GM06990 (cell line): ENCODE measurements around the gene SLC4A8.

Experiments
- DNase-seq: peaks from one replicate; pipeline ENCODE4 v3.0.0-alpha.2; 2011; ENCODE audit not compliant: insufficient read length; ENCODE audit errors: extremely low read depth
- H3K27me3 ChIP-seq: replicated peaks from 2 replicates; pipeline ENCODE4 v1.6.0; 2011; ENCODE audit warnings: low read length; ENCODE audit not compliant: control insufficient read depth, insufficient read depth
- H3K36me3 ChIP-seq: 2 replicates; pipeline ENCODE4 v1.5.1; 2011; ENCODE audit warnings: low read length; ENCODE audit not compliant: control insufficient read depth, insufficient read depth
- H3K4me3 ChIP-seq: replicated peaks from 2 replicates; pipeline ENCODE4 v1.5.1; 2011; ENCODE audit warnings: low read depth, mild to moderate bottlenecking, control low read depth, low read length
- TF ChIP-seq, protein P1 (sequence below): IDR thresholded peaks from 2 replicates; pipeline ENCODE4 v1.5.1; 2011; ENCODE audit warnings: low read length, control low read depth, mild to moderate bottlenecking, inconsistent platforms; ENCODE audit not compliant: insufficient read depth, poor library complexity, severe bottlenecking

The SLC4A8 gene

DNA sequence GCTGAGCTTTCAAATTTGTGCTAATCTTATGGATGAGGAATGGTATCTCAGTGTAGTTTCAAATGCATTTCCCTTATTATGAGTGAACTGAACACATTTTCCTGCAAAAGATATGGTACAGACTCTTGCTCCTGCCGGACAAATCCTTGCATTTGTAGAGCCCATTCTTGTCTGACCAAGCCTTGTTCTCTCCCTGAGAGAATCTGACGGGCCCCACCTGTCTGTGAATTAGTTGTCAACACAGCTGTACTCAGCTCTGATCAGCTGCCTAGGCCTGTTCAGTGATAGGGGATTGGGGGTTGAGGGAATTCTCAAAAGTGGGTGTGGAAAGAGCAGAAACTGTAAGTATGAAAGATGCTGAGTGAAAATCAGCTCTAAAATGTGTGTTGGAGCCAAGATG is 123.6 kb downstream of the SLC4A8 start:
- Histone ChIP-seq H3K27me3 (peaks cover 2% of the 10 kb centered on the region), H3K36me3 (no peaks in the 10 kb centered on the region), H3K4me3 (no peak overlapping the region)
- no peak for DNase-seq
- TF ChIP-seq, protein P1, sequence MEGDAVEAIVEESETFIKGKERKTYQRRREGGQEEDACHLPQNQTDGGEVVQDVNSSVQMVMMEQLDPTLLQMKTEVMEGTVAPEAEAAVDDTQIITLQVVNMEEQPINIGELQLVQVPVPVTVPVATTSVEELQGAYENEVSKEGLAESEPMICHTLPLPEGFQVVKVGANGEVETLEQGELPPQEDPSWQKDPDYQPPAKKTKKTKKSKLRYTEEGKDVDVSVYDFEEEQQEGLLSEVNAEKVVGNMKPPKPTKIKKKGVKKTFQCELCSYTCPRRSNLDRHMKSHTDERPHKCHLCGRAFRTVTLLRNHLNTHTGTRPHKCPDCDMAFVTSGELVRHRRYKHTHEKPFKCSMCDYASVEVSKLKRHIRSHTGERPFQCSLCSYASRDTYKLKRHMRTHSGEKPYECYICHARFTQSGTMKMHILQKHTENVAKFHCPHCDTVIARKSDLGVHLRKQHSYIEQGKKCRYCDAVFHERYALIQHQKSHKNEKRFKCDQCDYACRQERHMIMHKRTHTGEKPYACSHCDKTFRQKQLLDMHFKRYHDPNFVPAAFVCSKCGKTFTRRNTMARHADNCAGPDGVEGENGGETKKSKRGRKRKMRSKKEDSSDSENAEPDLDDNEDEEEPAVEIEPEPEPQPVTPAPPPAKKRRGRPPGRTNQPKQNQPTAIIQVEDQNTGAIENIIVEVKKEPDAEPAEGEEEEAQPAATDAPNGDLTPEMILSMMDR, result no peak

DNA sequence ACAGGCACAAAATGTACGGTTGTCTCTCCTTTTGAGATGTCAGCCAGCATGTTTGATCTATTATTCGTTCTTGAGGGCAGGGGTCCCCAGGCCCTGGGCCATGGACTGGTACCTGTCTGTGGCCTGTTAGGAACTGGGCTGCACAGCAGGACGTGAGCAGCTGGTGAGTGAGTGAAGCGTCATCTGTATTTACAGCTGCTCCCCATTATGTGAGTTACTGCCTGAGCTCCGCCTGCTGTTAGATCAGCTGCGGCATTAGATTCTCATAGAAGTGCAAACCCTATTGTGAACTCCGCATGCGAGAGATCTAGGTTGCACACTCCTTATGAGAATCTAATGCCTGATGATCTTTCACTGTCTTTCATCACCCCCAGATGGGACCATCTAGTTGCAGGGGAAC is 125.0 kb downstream of the SLC4A8 start:
- no peaks in the 10 kb centered on the region for H3K36me3 ChIP-seq
- H3K4me3 ChIP-seq, result no peak overlapping the region
- no peak for DNase-seq
- peaks cover 2% of the 10 kb centered on the region for H3K27me3 ChIP-seq
- TF ChIP-seq, protein P1, result no peak
